IMR-90 (cell line): Measurements from ENCODE around the gene MICU1. TPM values are rescaled to one million over a fixed set of nuclear protein-coding genes. Genes with fewer than 3 reads are reported as not detected.

Experiments
- ATAC-seq: fragments of 200-7000 bp; cut with Tn5 transposase; 2 replicates; pipeline ENCODE4 v1.9.1; 2020; ENCODE audit warnings: low read depth, mild to moderate bottlenecking, moderate library complexity
- BruUV-seq: library from RNA; stranded (reverse); fragments of 400-500 nt; replicated peaks from 2 replicates; lab custom pipeline; 2021; lab: Mats Ljungman, UMichigan
- CTCF ChIA-PET: fragments of 300-600 bp; formaldehyde crosslinking; extraction: SDS; loops from one replicate; lab custom pipeline; 2021; ENCODE audit warnings: antibody characterized with exemption; lab: Yijun Ruan, JAX
- POLR2A ChIA-PET: fragments of 300-600 bp; sonication (Branson Sonifier 250); formaldehyde crosslinking; loops from one replicate; lab custom pipeline; 2022; ENCODE audit warnings: antibody characterized with exemption; ENCODE audit not compliant: unreplicated experiment; lab: Charles Lee
- DNase-seq: peaks from one replicate; pipeline ENCODE4 v3.0.0; 2013
- H2AFZ ChIP-seq: replicated peaks from 2 replicates; pipeline ENCODE3; 2013; ENCODE audit warnings: low read length, mild to moderate bottlenecking; ENCODE audit not compliant: poor library complexity
- H2AK5ac ChIP-seq: 2 replicates; pipeline ENCODE4 v1.6.1; 2013; ENCODE audit warnings: low read depth, low read length, inconsistent platforms
- H2AK9ac ChIP-seq: replicated peaks from 2 replicates; pipeline ENCODE3; 2013; ENCODE audit warnings: mild to moderate bottlenecking, low read depth, low read length, moderate library complexity; ENCODE audit not compliant: poor library complexity
- H2BK120ac ChIP-seq: 2 replicates; pipeline ENCODE4 v1.6.1; 2013; ENCODE audit warnings: low read depth, low read length, inconsistent platforms
- H2BK15ac ChIP-seq: 3 replicates; pipeline ENCODE4 v1.6.1; 2013; ENCODE audit warnings: low read depth, low read length, inconsistent platforms
- H2BK20ac ChIP-seq: 2 replicates; pipeline ENCODE4 v1.6.1; 2013; ENCODE audit warnings: low read depth, mild to moderate bottlenecking, inconsistent platforms, low read length, moderate library complexity
- H2BK5ac ChIP-seq: 2 replicates; pipeline ENCODE4 v1.6.1; 2013; ENCODE audit warnings: mild to moderate bottlenecking, low read depth, low read length, inconsistent platforms; ENCODE audit not compliant: poor library complexity, severe bottlenecking
- H3K14ac ChIP-seq: replicated peaks from 2 replicates; pipeline ENCODE4 v1.6.1; 2013; ENCODE audit warnings: low read depth, low read length, inconsistent platforms
- H3K18ac ChIP-seq: 2 replicates; pipeline ENCODE4 v1.6.1; 2013; ENCODE audit warnings: low read depth, low read length, control low read depth
- H3K23ac ChIP-seq: 2 replicates; pipeline ENCODE4 v1.6.1; 2013; ENCODE audit warnings: low read depth, low read length, inconsistent platforms
- H3K27ac ChIP-seq: 2 replicates; pipeline ENCODE4 v1.5.1; 2013; ENCODE audit warnings: mild to moderate bottlenecking, control low read depth, low read length; ENCODE audit not compliant: insufficient read depth
- H3K27me3 ChIP-seq: 2 replicates; pipeline ENCODE4 v1.6.1; 2013; ENCODE audit warnings: low read length; ENCODE audit not compliant: control insufficient read depth, insufficient read depth
- H3K36me3 ChIP-seq: 2 replicates; pipeline ENCODE4 v1.6.1; 2013; ENCODE audit warnings: low read length, mixed read lengths; ENCODE audit not compliant: control insufficient read depth, insufficient read depth
- H3K4ac ChIP-seq: 2 replicates; pipeline ENCODE4 v1.6.1; 2013; ENCODE audit warnings: low read depth, low read length, inconsistent platforms
- H3K4me1 ChIP-seq: 2 replicates; pipeline ENCODE4 v1.6.1; 2013; ENCODE audit warnings: low read length, mixed read lengths; ENCODE audit not compliant: control insufficient read depth, insufficient read depth
- H3K4me2 ChIP-seq: 2 replicates; pipeline ENCODE4 v1.6.1; 2013; ENCODE audit warnings: low read depth, mild to moderate bottlenecking, control low read depth, low read length, moderate library complexity
- H3K4me3 ChIP-seq: 2 replicates; pipeline ENCODE4 v1.5.1; 2013; ENCODE audit warnings: low read depth, mild to moderate bottlenecking, control low read depth, low read length, moderate library complexity; ENCODE audit not compliant: insufficient read depth
- H3K56ac ChIP-seq: 2 replicates; pipeline ENCODE4 v1.6.1; 2013; ENCODE audit warnings: low read length, inconsistent platforms; ENCODE audit not compliant: insufficient read depth; ENCODE audit errors: extremely low read depth
- H3K79me1 ChIP-seq, 2 experiments: 2 replicates each; pipeline ENCODE4 v1.6.1; 2013; ENCODE audit warnings: low read length in 2 of 2, inconsistent platforms in 1 of 2, low read depth in 1 of 2
- H3K9ac ChIP-seq: 2 replicates; pipeline ENCODE4 v1.6.1; 2013; ENCODE audit warnings: low read depth, low read length, control low read depth
- H3K9me1 ChIP-seq: 2 replicates; pipeline ENCODE4 v1.6.1; 2013; ENCODE audit warnings: low read length, inconsistent platforms; ENCODE audit not compliant: insufficient read depth
- H3K9me3 ChIP-seq: 2 replicates; pipeline ENCODE4 v1.6.1; 2013; ENCODE audit warnings: low read length; ENCODE audit not compliant: control insufficient read depth, insufficient read depth
- H4K20me1 ChIP-seq: 2 replicates; pipeline ENCODE4 v1.6.1; 2013; ENCODE audit warnings: low read length, inconsistent platforms; ENCODE audit not compliant: insufficient read depth
- H4K5ac ChIP-seq: 2 replicates; pipeline ENCODE4 v1.6.1; 2013; ENCODE audit warnings: mild to moderate bottlenecking, low read depth, low read length, control low read depth
- H4K8ac ChIP-seq, 2 experiments: 2 replicates each; pipeline ENCODE4 v1.6.1; 2013; ENCODE audit warnings: low read depth in 2 of 2, low read length in 2 of 2, control low read depth in 1 of 2, inconsistent platforms in 1 of 2
- H4K91ac ChIP-seq: 2 replicates; pipeline ENCODE4 v1.6.1; 2013; ENCODE audit warnings: low read depth, low read length, inconsistent platforms; ENCODE audit not compliant: insufficient read depth
- BHLHE40 ChIP-seq: fragments of 150-350 bp; IDR thresholded peaks from 2 replicates; pipeline ENCODE4 v1.6.1; 2016; ENCODE audit warnings: mild to moderate bottlenecking, low read depth, low read length
- CEBPB ChIP-seq: IDR thresholded peaks from 2 replicates; pipeline ENCODE4 v1.6.1; 2012; ENCODE audit warnings: low read depth, low read length, improper control_type of control experiment
- CHD1 ChIP-seq: IDR thresholded peaks from 2 replicates; pipeline ENCODE4 v1.6.1; 2012; ENCODE audit warnings: low read depth, low read length, improper control_type of control experiment
- FOS ChIP-seq: fragments of 150-350 bp; IDR thresholded peaks from 2 replicates; pipeline ENCODE4 v1.6.1; 2016; ENCODE audit warnings: low read depth, low read length
- MAFK ChIP-seq: IDR thresholded peaks from 2 replicates; pipeline ENCODE4 v1.6.1; 2012; ENCODE audit warnings: low read depth, low read length, improper control_type of control experiment
- MAZ ChIP-seq: IDR thresholded peaks from 2 replicates; pipeline ENCODE4 v1.6.1; 2012; ENCODE audit warnings: low read depth, mild to moderate bottlenecking, low read length, improper control_type of control experiment, moderate library complexity, borderline replicate concordance
- MXI1 ChIP-seq: IDR thresholded peaks from 2 replicates; pipeline ENCODE4 v1.6.1; 2012; ENCODE audit warnings: low read depth, mild to moderate bottlenecking, low read length, moderate library complexity, borderline replicate concordance
- NFE2L2 ChIP-seq: fragments of 150-350 bp; IDR thresholded peaks from 2 replicates; pipeline ENCODE4 v1.6.1; 2016; ENCODE audit warnings: low read depth, mild to moderate bottlenecking, low read length
- POLR2A ChIP-seq: IDR thresholded peaks from 2 replicates; pipeline ENCODE4 v1.6.1; 2012; ENCODE audit warnings: mild to moderate bottlenecking, low read depth, low read length
- RAD21 ChIP-seq: IDR thresholded peaks from 2 replicates; pipeline ENCODE4 v1.6.1; 2012; ENCODE audit warnings: low read length, improper control_type of control experiment
- RCOR1 ChIP-seq: IDR thresholded peaks from 2 replicates; pipeline ENCODE4 v1.6.1; 2012; ENCODE audit warnings: mild to moderate bottlenecking, low read length, improper control_type of control experiment; ENCODE audit not compliant: insufficient replicate concordance
- RFX5 ChIP-seq: IDR thresholded peaks from 2 replicates; pipeline ENCODE4 v1.8.0; 2012; ENCODE audit warnings: low read depth, mild to moderate bottlenecking, low read length, moderate library complexity
- SMC3 ChIP-seq: fragments of 150-350 bp; IDR thresholded peaks from 2 replicates; pipeline ENCODE4 v1.6.1; 2016; ENCODE audit warnings: low read depth, mild to moderate bottlenecking, antibody characterized with exemption, low read length, moderate library complexity
- WGBS, 2 experiments: methylation state at CpG; one replicate each; pipeline versions ENCODE4 v1.1.5 to v1.1.7; 2013; ENCODE audit warnings: missing lambda C conversion rate in 2 of 2; ENCODE audit not compliant: insufficient read length in 1 of 2; ENCODE audit errors: extremely low coverage in 2 of 2; 5-methylcytosine and 5-hydroxymethylcytosine counted together
- dilution Hi-C: fragments of 300-500 bp; cut with HindIII; formaldehyde crosslinking; loops from one replicate; pipeline ENCODE4 v1.14.3; 2018; ENCODE audit warnings: low sequenced_read_pairs; ENCODE audit not compliant: unreplicated experiment
- in situ Hi-C: fragments of 300-500 bp; cut with MboI; formaldehyde crosslinking; loops from 3 replicates; pipeline ENCODE4 v1.14.3; 2019; ENCODE audit warnings: low sequenced_read_pairs, inconsistent platforms, mixed read lengths
- intact Hi-C: fragments of 100-400 bp; cut with micrococcal nuclease; formaldehyde crosslinking; loops from 2 replicates; pipeline ENCODE4 v1.10.0; 2022
- polyA plus RNA-seq, 3 experiments: library from polyadenylated mRNA; depleted of rRNA; stranded (reverse); fragments of >200 nt; gene quantifications; 2 replicates each; pipeline ENCODE4 v1.2.3, GENCODE V29; 2012; ENCODE audit warnings: low replicate concordance in 1 of 3
- total RNA-seq: library from RNA; depleted of rRNA; stranded (reverse); fragments of >200 nt; gene quantifications from 2 replicates; pipeline ENCODE4 v1.2.3, GENCODE V29; 2012
- TF ChIP-seq, protein P1 (sequence below): fragments of 150-350 bp; IDR thresholded peaks from 2 replicates; pipeline ENCODE4 v1.6.1; 2016; ENCODE audit warnings: low read depth, mild to moderate bottlenecking, low read length, moderate library complexity, borderline replicate concordance
- TF ChIP-seq, protein P2 (sequence below): fragments of 150-350 bp; IDR thresholded peaks from 2 replicates; pipeline ENCODE4 v1.6.1; 2017; ENCODE audit warnings: mild to moderate bottlenecking, antibody characterized with exemption, low read length, low read depth
- TF ChIP-seq, protein P3 (sequence below): conservative IDR thresholded peaks from 2 replicates; pipeline ENCODE4 v1.5.1; 2012; ENCODE audit warnings: mild to moderate bottlenecking, low read depth, low read length, improper control_type of control experiment

MICU1 gene
- total and polyA plus RNA-seq, 2 of the 4 experiments (the other 2 are of a cell fraction) = 43.6 to 44.7 TPM

DNA sequence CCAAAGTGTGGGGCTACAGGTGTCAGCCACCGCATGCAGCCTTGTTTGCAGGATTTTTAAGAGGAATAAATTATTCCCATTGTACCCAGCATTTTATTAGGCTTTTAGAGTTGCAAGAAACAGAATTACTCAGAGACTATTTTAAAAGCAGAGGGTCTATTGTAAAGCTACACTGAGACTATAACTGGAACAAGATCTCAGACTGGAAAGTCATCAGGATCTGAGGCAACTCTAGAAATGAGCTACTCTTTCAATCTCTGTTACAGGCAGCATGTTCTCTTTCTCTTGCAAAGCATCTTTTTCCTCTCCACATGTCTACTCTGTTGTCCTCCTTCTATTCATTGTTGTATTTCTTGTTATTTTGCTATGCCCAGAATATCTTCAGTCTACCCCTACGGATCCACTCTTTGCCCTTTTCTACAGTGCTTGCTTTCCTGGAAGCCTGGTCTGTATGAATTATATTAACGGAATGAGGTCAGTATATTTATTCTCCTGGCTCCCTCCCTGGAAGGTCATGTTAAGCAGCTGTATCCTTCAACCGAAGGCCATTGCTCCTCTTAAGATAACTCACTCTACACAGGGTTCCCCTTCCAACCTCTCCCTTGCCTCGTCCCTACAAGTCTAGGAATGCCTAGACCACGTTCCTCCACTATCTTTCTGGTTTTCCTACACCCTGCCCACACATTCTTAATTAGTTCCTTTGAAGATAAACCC is 27.7 kb upstream of the MICU1 start:
- in situ Hi-C loops = no loop called here
- H3K27ac ChIP-seq = no peak overlapping the region
- ATAC-seq (no peak), DNase-seq (no peak)
- ChIA-PET CTCF (interaction anchor here (0.5 kb wide), 1 partner anchor 386 kb away, joined by 3 read pairs; no protein-coding TSS in a partner anchor), POLR2A (no interaction called here)
- 0 out of 2 replicates have a peak, but pooled peaks cover 2% of the 10 kb centered on the region for H3K9me1 ChIP-seq
- no peak overlapping the region for H3K4me3 ChIP-seq
- no peak overlapping the region for H2BK5ac ChIP-seq
- TF ChIP-seq RAD21 = no peak
- no peak for TF ChIP-seq POLR2A
- TF ChIP-seq RFX5 = no peak
- TF ChIP-seq MAFK = no peak
- TF ChIP-seq, protein P1, sequence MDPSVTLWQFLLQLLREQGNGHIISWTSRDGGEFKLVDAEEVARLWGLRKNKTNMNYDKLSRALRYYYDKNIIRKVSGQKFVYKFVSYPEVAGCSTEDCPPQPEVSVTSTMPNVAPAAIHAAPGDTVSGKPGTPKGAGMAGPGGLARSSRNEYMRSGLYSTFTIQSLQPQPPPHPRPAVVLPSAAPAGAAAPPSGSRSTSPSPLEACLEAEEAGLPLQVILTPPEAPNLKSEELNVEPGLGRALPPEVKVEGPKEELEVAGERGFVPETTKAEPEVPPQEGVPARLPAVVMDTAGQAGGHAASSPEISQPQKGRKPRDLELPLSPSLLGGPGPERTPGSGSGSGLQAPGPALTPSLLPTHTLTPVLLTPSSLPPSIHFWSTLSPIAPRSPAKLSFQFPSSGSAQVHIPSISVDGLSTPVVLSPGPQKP = no peak
- TF ChIP-seq MAZ = no peak
- no peak for TF ChIP-seq NFE2L2
- TF ChIP-seq MXI1 = no peak
- no peak for TF ChIP-seq CEBPB
- TF ChIP-seq, protein P2, sequence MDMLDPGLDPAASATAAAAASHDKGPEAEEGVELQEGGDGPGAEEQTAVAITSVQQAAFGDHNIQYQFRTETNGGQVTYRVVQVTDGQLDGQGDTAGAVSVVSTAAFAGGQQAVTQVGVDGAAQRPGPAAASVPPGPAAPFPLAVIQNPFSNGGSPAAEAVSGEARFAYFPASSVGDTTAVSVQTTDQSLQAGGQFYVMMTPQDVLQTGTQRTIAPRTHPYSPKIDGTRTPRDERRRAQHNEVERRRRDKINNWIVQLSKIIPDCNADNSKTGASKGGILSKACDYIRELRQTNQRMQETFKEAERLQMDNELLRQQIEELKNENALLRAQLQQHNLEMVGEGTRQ = no peak
- TF ChIP-seq BHLHE40 = no peak
- no peak for TF ChIP-seq FOS
- TF ChIP-seq SMC3 = no peak
- no peak for TF ChIP-seq CHD1
- no peak for TF ChIP-seq RCOR1
- TF ChIP-seq, protein P3, sequence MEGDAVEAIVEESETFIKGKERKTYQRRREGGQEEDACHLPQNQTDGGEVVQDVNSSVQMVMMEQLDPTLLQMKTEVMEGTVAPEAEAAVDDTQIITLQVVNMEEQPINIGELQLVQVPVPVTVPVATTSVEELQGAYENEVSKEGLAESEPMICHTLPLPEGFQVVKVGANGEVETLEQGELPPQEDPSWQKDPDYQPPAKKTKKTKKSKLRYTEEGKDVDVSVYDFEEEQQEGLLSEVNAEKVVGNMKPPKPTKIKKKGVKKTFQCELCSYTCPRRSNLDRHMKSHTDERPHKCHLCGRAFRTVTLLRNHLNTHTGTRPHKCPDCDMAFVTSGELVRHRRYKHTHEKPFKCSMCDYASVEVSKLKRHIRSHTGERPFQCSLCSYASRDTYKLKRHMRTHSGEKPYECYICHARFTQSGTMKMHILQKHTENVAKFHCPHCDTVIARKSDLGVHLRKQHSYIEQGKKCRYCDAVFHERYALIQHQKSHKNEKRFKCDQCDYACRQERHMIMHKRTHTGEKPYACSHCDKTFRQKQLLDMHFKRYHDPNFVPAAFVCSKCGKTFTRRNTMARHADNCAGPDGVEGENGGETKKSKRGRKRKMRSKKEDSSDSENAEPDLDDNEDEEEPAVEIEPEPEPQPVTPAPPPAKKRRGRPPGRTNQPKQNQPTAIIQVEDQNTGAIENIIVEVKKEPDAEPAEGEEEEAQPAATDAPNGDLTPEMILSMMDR = no peak
- H4K5ac ChIP-seq = no peak overlapping the region
- H2AK9ac ChIP-seq = no peak overlapping the region
- intact Hi-C loops = no loop called here
- H2AFZ ChIP-seq = no peak overlapping the region
- H3K18ac ChIP-seq = no peak overlapping the region
- WGBS, 2 experiments = no CpG with 5 or more reads among the region's 6 CpGs
- H3K56ac ChIP-seq = no peak overlapping the region
- no peak overlapping the region for H3K4me2 ChIP-seq
- BruUV-seq = no TSS peak
- H3K4ac ChIP-seq = no peak overlapping the region
- H3K9me3 ChIP-seq = no peaks in the 10 kb centered on the region
- H2AK5ac ChIP-seq = no peak overlapping the region
- no peaks in the 10 kb centered on the region for H3K27me3 ChIP-seq
- H3K14ac ChIP-seq = no peak overlapping the region
- no peak overlapping the region for H3K23ac ChIP-seq
- H2BK20ac ChIP-seq = no peak overlapping the region
- no peak overlapping the region for H2BK120ac ChIP-seq
- H4K91ac ChIP-seq = no peak overlapping the region
- H4K8ac ChIP-seq = no peak overlapping the region
- H4K20me1 ChIP-seq = no peaks in the 10 kb centered on the region
- dilution Hi-C loops = no loop called here
- H3K79me1 ChIP-seq = no peaks in the 10 kb centered on the region
- no peak overlapping the region for H3K9ac ChIP-seq
- no peaks in the 10 kb centered on the region for H3K36me3 ChIP-seq
- no peaks in the 10 kb centered on the region for H3K4me1 ChIP-seq
- H2BK15ac ChIP-seq = no peak overlapping the region
